Measurements from ENCODE around the gene GNL2. TPM values are rescaled to one million over a fixed set of nuclear protein-coding genes. Genes with fewer than 3 reads are reported as not detected.

Gene GNL2
- total and polyA plus RNA-seq, 12 donors = 13.6 to 462 (median 39.9) TPM

DNA sequence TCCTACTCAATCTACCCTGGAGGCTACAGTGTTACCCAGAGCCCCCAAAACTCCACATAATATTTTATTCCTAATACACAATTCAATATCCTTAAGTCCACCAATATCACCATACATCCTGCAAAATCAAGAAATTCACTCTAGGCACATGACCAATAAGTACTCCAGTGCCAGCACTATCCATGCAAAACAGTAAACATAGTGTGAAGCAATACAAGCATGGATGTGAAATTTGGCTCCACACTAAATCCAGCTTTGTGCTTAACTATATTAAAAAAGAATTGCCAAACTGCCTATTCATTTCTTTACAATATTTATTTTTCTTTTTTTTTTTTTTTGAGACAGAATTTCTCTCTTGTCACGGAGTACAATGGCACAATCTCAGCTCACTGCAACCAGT, 78.2 kb downstream of the GNL2 start:
- H3K27ac ChIP-seq = no peak overlapping the region
- no peaks in the 10 kb centered on the region for H3K9me3 ChIP-seq (replicated peaks in 1 of 3)
- WGBS, 4 donors = 81 to 86% (median 84%) methylated on average over 1 of the region's 1 CpG
- no peaks in the 10 kb centered on the region for H3K27me3 ChIP-seq
- no peak for DNase-seq
- peaks cover 7 to 18% of the 10 kb centered on the region in 2 donors for H3K4me1 ChIP-seq (replicated peaks in 1 of 2)
- peaks cover 0 to 3% of the 10 kb centered on the region in 2 donors for H3K36me3 ChIP-seq (replicated peaks in 1 of 2)
- H3K4me3 ChIP-seq = no peak overlapping the region
- TF ChIP-seq, protein P1, sequence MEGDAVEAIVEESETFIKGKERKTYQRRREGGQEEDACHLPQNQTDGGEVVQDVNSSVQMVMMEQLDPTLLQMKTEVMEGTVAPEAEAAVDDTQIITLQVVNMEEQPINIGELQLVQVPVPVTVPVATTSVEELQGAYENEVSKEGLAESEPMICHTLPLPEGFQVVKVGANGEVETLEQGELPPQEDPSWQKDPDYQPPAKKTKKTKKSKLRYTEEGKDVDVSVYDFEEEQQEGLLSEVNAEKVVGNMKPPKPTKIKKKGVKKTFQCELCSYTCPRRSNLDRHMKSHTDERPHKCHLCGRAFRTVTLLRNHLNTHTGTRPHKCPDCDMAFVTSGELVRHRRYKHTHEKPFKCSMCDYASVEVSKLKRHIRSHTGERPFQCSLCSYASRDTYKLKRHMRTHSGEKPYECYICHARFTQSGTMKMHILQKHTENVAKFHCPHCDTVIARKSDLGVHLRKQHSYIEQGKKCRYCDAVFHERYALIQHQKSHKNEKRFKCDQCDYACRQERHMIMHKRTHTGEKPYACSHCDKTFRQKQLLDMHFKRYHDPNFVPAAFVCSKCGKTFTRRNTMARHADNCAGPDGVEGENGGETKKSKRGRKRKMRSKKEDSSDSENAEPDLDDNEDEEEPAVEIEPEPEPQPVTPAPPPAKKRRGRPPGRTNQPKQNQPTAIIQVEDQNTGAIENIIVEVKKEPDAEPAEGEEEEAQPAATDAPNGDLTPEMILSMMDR (IDR thresholded peaks at IDR 0.05) = no peak
- TF ChIP-seq POLR2A (IDR thresholded peaks at IDR 0.05) = no peak
- intact Hi-C loops (cut with DNase I) = no loop called here

Small RNA genes lying within 50 kb of the gene (small RNA-seq; reads per million reads assigned to genes)
- gene AL034379.1 = 0 reads per million in 2 donors

Other genes starting within 250 kb of the GNL2 start
- gene ZC3H12A, start 121.4 kb downstream of the GNL2 start, total RNA-seq = 10 to 100 TPM in 8 of 9 donors, 1 to 10 TPM in 1; 5.8 to 53.0 (median 18.8) TPM
- gene ZC3H12A, start 121.4 kb downstream of the GNL2 start, polyA plus RNA-seq = 10 to 100 TPM in 2 of 3 donors, 1 to 10 TPM in 1; 3.2 to 17.0 (median 11.8) TPM
- 10 to 100 TPM; 45.7 to 74.5 (median 56.6) TPM for gene MEAF6, start 81.2 kb downstream of the GNL2 start, total RNA-seq
- gene MEAF6, start 81.2 kb downstream of the GNL2 start, polyA plus RNA-seq = 10 to 100 TPM; 37.8 to 67.4 (median 43.4) TPM
- 10 to 100 TPM; 11.6 to 22.4 (median 16.5) TPM for gene SNIP1, start 41.6 kb downstream of the GNL2 start, total RNA-seq
- 10 to 100 TPM in 1 of 3 donors, 1 to 10 TPM in 2; 4.0 to 11.2 (median 5.6) TPM for gene SNIP1, start 41.6 kb downstream of the GNL2 start, polyA plus RNA-seq
- 10 to 100 TPM in 5 of 9 donors, 1 to 10 TPM in 4; 6.1 to 23.2 (median 11.7) TPM for gene DNALI1, start 39.0 kb downstream of the GNL2 start, total RNA-seq
- 10 to 100 TPM; 15.3 to 41.6 (median 37.9) TPM for gene DNALI1, start 39.0 kb downstream of the GNL2 start, polyA plus RNA-seq
- under 1 TPM in 5 of 9 donors, not detected in 4; 0.11 to 0.51 (median 0.23) TPM for gene RSPO1, start 39.0 kb upstream of the GNL2 start, total RNA-seq
- under 1 TPM; 0.11 to 0.20 (median 0.16) TPM for gene RSPO1, start 39.0 kb upstream of the GNL2 start, polyA plus RNA-seq
- 1 to 10 TPM in 7 of 9 donors, under 1 TPM in 2; 0.49 to 3.2 (median 1.3) TPM for gene CDCA8, start 96.6 kb upstream of the GNL2 start, total RNA-seq
- 1 to 10 TPM in 1 of 3 donors, under 1 TPM in 2; 0.54 to 1.6 (median 0.64) TPM for gene CDCA8, start 96.6 kb upstream of the GNL2 start, polyA plus RNA-seq
- under 1 TPM; 0.06 to 0.90 (median 0.55) TPM for gene EPHA10, start 169.2 kb upstream of the GNL2 start, total RNA-seq
- 1 to 10 TPM in 1 of 3 donors, under 1 TPM in 2; 0.22 to 3.9 (median 0.40) TPM for gene EPHA10, start 169.2 kb upstream of the GNL2 start, polyA plus RNA-seq
- gene MANEAL, start 197.9 kb upstream of the GNL2 start, total RNA-seq = 10 to 100 TPM in 2 of 9 donors, 1 to 10 TPM in 7; 4.9 to 12.0 (median 8.3) TPM
- 10 to 100 TPM in 1 of 3 donors, 1 to 10 TPM in 2; 4.0 to 13.1 (median 4.4) TPM for gene MANEAL, start 197.9 kb upstream of the GNL2 start, polyA plus RNA-seq
- gene C1orf122, start 211.9 kb upstream of the GNL2 start, total RNA-seq = 100 to 1,000 TPM in 3 of 9 donors, 10 to 100 TPM in 6; 54.8 to 173 (median 86.3) TPM
- 10 to 100 TPM; 21.0 to 87.0 (median 57.7) TPM for gene C1orf122, start 211.9 kb upstream of the GNL2 start, polyA plus RNA-seq
- gene YRDC, start 212.3 kb upstream of the GNL2 start, total RNA-seq = 10 to 100 TPM in 7 of 9 donors, 1 to 10 TPM in 2; 8.3 to 31.1 (median 11.8) TPM
- gene YRDC, start 212.3 kb upstream of the GNL2 start, polyA plus RNA-seq = 10 to 100 TPM in 1 of 3 donors, 1 to 10 TPM in 2; 5.4 to 14.0 (median 7.2) TPM